ENCODE data around the gene ZBTB21. TPM values are rescaled to one million over a fixed set of nuclear protein-coding genes. Genes with fewer than 3 reads are reported as not detected.

Gene ZBTB21
- total and polyA plus RNA-seq, 2 experiments from 2014 or later: 10.0 to 11.0 TPM

GRCh38 chr21:41961282-41961701 lies 48.9 kb downstream of the ZBTB21 start:
- Histone ChIP-seq H3F3A (replicated peaks; ENCODE audit: low read depth) (no peaks in the 10 kb centered on the region), H3K27ac (ENCODE audit: low read depth) (no peak overlapping the region), H2AFZ (peak overlapping the region; percentile 32; the same call in 1 of the 2 replicates), H3K27me3 (ENCODE audit: insufficient read depth) (no peaks in the 10 kb centered on the region), H3K4me2 (no peak overlapping the region), H4K20me1 (replicated peaks; ENCODE audit: insufficient read depth) (no peaks in the 10 kb centered on the region), H3K79me2 (replicated peaks; ENCODE audit: insufficient read depth) (no peaks in the 10 kb centered on the region), H3K4me1 (ENCODE audit: insufficient read depth) (no peaks in the 10 kb centered on the region; the same call in 1 of the 2 replicates), H3K36me3 (ENCODE audit: insufficient read depth) (no peaks in the 10 kb centered on the region), H3K9me2 (ENCODE audit: insufficient read depth) (no peaks in the 10 kb centered on the region), H3K4me3 (no peak overlapping the region)
- Mint-ChIP-seq H3K9me3 (no peaks in the 10 kb centered on the region), H3K4me3 (no peak overlapping the region), H3K4me1 (peaks cover 13% of the 10 kb centered on the region), H3K27me3 (ENCODE audit: insufficient read depth, low read depth, poor library complexity) (peaks cover 5% of the 10 kb centered on the region), H3K36me3 (ENCODE audit: low read depth) (no peaks in the 10 kb centered on the region), H3K27ac (no peak overlapping the region; the same call in 1 of the 2 replicates)
- TF ChIP-seq ZNF114 (CRISPR knock-in tag; IDR thresholded peaks at IDR 0.05): no peak
- no peak for TF ChIP-seq CREB1 (CRISPR knock-in tag; IDR thresholded peaks at IDR 0.05; ENCODE audit: low read depth)
- no peak for TF ChIP-seq EZH2phosphoT487 (IDR thresholded peaks at IDR 0.05; ENCODE audit: unreplicated experiment)
- no peak for TF ChIP-seq EZH2 (IDR thresholded peaks at IDR 0.05; ENCODE audit: low read depth, unreplicated experiment)
- TF ChIP-seq STAT1 (IDR thresholded peaks at IDR 0.05; ENCODE audit: unreplicated experiment): no peak
- TF ChIP-seq ETS1 (IDR thresholded peaks at IDR 0.05): no peak
- TF ChIP-seq CTCF (conservative IDR thresholded peaks at IDR 0.05; ENCODE audit: low read depth in 2 of 2): no peak
- TF ChIP-seq ZNF331 (CRISPR knock-in tag; IDR thresholded peaks at IDR 0.05; ENCODE audit: low read depth): no peak
- no peak for TF ChIP-seq POLR2AphosphoS5 (IDR thresholded peaks at IDR 0.05; ENCODE audit: low read depth)
- no peak for TF ChIP-seq ZNF462 (CRISPR knock-in tag; IDR thresholded peaks at IDR 0.05)
- ATAC-seq: no peak
- no peak for DNase-seq (ENCODE audit: low spot score)
